ENCODE measurements around the gene ORC3.

The ORC3 gene

DNA sequence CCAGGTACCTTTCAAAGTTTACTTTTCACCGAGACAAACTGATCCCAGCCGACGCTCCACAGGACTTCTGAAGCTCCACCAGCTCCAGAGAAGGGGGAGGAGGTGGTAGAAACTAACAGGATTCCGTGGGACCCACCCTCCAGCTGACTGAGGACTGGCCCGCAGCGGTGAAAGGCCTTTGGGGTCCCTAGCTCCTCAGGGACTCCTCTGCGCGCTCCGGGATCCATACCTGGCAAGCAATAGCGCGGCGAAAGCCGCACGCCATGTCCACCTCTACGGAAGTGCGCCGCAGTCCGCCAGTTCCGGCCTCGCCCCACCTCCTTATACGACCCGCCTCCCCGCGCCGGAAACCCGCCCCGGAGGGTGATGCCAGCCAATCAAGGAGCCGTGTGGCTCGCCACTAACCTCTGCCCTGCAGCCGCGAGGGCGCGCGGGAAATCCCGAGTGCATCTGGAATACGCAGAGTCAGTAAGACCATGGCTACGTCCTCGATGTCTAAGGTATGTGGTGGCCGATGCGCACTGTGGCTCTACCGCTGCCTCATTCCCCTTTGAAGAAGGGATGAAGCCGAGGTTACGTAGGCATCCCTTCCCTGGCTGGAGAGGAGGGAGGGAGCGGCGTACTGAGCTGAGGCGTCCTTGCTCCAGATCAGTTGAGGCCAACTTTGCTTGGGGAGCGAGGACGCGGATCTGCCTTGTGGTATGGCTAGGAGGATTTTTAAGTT, at the start of gene ORC3, which contains the start of gene RARS2:
TSS of gene ORC3 (plus strand) at position 443 of the 724 bp plus-strand sequence. CDS start at position 477, 34 bp downstream.
TSS of gene RARS2 (minus strand) at position 295 of the 724 bp plus-strand sequence. CDS start at position 265, 30 bp downstream.
- peak; percentile 86 to 95 for DNase-seq (ENCODE audit: low read depth in 2 of 2)

DNA sequence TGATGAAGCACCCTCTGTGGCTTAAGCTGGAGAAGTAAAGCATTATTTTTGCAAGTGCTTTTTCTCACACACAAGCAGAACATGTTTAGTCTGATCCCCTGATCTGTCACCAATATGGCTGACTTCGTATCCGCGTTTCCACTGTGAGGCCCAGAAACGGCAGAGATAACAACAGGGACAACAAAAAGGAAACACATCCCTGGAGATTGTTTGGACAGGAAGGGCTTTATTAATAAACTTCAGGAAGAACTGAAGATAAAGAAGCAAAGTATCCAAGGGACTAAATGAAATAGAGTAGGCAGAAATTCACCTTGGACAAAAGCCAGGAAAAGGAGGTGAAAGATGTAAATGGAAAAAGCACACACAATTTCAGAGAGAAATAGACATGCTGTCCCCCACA, 49.4 kb upstream of the ORC3 start:
- no peak for DNase-seq (ENCODE audit: low read depth in 2 of 2)

DNA sequence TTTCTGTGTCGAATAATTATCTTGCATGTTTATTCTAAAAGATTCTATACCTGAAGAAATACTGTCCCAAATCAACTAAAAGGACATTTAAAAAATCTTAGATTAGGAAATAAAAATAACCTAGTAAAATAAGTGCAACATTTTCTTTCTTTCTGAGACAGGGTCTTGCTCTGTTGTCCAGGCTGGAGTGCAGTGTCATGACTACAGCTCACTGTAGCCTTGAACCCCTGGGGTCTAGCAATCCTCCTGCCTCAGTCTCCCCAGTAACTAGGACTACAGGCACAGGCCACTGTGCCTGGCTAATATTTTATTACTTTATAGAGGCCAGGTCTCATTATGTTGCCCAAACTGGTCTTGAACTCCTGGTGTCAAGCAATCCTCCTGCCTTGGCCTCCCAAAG, 48.9 kb upstream of the ORC3 start:
- no peak for DNase-seq (ENCODE audit: low read depth in 2 of 2)

- DNase-seq (ENCODE audit: low read depth in 2 of 2): no peak
These were observed 48.2 kb upstream of the ORC3 start for GRCh38 chr6:87541744-87542143.

DNA sequence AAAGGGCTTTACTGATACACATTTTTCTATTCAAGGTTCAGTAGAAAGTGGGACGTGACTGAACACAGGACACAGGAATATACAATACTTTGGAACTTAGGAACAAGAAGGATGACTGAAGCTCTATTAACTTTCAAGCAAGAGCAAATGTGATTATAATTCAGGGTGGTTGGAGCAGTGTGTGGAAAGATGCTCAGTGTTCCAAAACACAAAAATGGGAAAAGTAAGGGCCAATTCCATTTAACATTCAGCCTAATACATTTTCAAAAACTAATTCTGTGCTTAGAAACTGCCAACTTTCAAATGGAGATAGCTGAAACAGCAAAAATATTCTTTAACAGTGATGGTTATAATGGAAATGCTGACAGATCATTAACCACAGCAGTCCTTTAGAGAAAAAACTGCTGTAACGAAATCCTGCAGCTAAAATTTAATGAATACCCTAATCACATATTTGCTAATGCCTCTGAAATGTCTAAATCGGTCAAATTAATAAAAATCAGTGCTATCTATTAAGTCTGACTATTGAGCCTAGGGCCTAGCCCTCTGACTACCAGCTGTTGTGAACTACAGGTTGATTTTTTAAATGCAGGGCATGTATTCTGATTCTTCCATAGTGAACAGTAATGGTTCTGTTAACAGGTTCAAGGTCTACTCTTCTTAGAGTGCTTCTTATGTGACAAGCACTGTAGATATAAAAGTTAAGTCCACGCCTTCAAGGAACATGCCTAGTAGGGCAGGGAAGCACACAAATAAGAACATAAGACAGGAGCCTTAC, 46.0 kb upstream of the ORC3 start:
- no peak for DNase-seq (ENCODE audit: low read depth in 2 of 2)

DNA sequence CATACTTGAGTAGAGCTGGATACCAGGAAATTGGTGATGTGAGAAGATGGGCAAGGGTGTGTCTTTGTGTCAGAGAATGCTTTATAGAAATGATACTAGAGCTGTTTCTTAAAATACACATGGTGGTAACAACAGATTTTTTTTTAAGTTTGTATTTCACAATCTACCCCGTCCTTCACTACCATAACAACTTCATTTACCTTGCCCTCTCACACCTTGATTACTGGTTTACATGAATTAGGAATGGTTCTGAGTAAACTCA, 45.5 kb upstream of the ORC3 start:
- no peak for DNase-seq (ENCODE audit: low read depth in 2 of 2)

- DNase-seq (ENCODE audit: low read depth in 2 of 2): no peak
These were observed 38.1 kb upstream of the ORC3 start for GRCh38 chr6:87551799-87552198.

DNA sequence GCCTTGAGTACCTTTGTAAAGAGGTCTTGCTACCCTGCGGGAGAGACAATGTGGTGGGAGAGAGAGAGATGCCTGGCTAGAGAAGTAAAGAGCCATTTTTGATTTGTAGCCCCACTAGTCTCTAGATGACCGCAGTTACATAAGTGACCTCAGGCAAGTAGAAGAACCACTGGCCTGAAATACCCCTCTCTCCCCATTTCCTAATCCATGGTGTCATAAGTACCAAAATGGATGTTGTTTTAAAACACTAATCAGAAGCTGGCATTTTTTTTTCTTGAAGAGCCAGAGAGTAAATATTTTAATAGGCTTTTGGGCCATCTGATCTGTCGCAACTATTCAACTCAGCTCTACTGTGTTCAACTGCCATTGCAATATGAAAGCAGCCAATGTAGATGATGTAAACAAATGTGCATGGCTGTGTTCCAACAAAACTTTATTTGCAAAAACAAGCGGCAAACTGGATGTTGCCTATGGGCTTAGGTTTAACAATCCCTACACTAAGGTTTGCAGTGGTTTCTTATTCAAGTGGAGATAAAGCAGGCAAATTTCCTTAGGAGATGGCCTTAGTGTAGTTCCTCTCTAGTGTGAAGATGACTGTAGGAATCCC, 36.7 kb upstream of the ORC3 start:
- DNase-seq (ENCODE audit: low read depth in 2 of 2): no peak

DNA sequence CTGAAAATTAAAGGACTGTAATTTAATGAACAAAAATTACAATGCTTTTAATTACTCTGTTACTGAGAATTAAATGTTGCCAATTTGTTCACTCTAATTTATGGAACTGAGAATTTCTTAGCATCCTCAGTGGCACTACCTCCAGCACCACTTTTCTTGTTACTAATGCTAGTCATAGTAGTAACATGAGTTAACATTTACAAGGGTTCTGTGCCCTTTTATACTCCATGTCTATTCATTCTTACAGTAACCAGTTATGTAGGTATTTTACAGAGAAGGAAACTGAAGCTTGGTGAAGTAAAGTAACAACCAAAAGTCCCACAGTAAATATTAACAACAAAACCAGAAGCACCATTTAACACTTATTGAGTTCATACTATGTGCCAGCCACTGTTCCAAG, 34.4 kb upstream of the ORC3 start:
- DNase-seq (ENCODE audit: low read depth in 2 of 2): no peak

DNA sequence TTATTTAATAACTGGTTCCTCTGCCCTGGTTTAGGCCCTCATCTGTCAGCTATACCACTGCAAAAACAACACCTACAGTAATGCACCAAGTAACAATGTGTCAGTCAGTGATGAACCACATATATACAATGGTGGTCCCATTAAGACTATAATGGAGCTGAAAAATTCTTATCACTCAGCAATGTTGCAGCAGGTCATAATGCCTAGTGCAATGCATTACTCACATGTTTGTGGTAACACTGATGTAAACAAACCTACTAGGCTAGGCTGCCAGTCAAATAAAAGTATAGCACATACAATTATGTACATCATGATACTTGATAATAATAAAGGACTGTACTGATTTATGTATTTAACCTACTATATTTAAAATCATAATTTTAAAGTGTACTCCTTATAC, 31.5 kb upstream of the ORC3 start:
- DNase-seq (ENCODE audit: low read depth in 2 of 2): no peak

DNA sequence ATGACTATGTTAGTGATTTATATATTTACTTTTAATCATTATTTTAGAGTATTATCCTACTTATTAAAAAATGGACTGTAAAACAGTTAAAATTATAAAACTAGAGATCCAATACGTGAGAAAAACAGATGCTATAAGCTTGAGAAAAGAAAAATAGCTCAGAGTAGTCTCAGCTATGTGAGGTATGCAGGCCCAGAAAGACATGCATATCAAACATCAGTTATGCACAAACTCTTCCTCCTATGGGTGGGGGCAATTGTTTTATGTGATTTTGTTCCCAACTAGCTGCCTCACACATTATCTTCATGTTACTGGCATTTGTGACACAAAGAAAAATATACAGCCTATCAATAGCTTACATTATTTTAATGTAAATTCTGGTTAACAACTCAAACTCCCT, 28.9 kb upstream of the ORC3 start:
- DNase-seq (ENCODE audit: low read depth in 2 of 2): no peak

DNA sequence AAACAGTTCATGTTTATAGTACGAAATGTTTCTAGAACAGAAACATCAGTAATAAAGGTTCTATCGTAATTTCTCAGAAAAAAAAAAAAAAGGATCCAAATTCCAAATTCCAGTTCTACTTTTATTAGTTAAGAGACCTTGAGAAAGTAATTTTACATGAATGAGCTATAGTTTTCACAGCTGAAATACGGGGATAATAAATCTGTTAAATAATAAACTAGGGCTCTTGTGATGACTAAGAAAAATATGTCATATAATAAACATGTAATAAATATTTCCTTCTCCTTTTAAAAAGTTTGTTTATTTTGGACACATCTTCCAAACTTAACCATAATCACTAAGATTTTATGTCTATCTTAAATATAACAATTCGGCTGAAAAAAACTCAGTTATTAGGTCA, 17.9 kb upstream of the ORC3 start:
- no peak for DNase-seq (ENCODE audit: low read depth in 2 of 2)

GRCh38 chr6:87572883-87573282, 17.1 kb upstream of the ORC3 start:
- DNase-seq (ENCODE audit: low read depth in 2 of 2): no peak

- no peak for DNase-seq (ENCODE audit: low read depth in 2 of 2)
These were observed 16.5 kb upstream of the ORC3 start for GRCh38 chr6:87573307-87574024.

DNA sequence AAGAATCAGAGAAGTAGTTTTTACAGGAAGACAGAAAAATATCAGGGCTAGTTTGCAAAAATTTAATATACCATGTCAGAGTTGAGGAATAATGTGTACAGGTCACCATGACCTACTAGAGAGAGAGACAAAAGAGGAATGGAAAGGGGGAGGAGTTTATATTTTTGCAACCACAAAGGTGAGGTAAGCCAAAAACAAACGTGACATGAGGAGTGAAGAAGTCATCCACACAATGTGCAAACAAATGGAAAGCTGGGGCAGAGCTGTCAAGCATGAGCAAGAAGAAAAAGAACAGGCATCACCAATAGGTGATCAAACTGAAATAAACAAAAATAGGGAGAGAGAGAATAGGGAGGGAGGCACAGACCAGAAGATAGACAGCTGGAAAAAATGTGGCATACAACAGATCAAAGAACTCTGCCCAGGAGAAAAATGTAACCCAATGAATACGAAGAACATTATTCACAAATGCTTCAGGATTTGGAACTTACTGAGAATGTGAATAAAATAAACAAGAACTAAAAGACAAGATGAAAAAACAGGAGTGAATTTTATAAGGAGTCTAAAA, 15.6 kb upstream of the ORC3 start:
- no peak for DNase-seq (ENCODE audit: low read depth in 2 of 2)

GRCh38 chr6:87575423-87575822, 14.5 kb upstream of the ORC3 start:
- no peak for DNase-seq (ENCODE audit: low read depth in 2 of 2)

GRCh38 chr6:87583822-87584221, 6.1 kb upstream of the ORC3 start:
- DNase-seq (ENCODE audit: low read depth in 2 of 2): no peak

GRCh38 chr6:87586371-87587077, 3.4 kb upstream of the ORC3 start:
- no peak for DNase-seq (ENCODE audit: low read depth in 2 of 2)

- DNase-seq (ENCODE audit: low read depth in 2 of 2): no peak
These were observed 1.1 kb upstream of the ORC3 start for GRCh38 chr6:87588756-87589407.

DNA sequence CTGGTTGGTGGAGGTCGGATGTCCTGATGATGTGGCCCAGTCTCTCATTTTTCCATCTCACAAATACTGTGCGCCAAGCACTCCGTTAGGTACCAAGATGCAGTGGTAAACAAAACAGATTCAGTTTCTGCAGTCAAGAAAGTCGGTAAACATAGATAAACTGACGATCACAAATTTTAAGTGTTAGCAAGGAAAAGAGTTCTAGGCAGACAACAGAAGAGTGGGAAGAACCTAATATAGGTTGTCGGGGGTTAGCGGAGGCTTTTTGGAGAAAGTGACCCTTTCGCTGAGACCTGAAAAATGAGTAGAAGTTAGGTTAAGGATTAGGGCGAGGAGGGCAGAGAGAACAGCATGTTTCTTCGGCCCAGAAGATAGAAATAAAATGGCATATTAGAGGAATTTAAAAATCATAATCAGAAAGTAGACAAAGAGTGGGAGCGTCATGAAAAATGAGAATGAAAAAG, 514 bp downstream of the ORC3 start:
- no peak for DNase-seq (ENCODE audit: low read depth in 2 of 2)

GRCh38 chr6:87590990-87591389, 1.1 kb downstream of the ORC3 start:
- no peak for DNase-seq (ENCODE audit: low read depth in 2 of 2)
